Lung (tissue), 12 donors: Measurements from ENCODE around the gene KIF25. TPM values are rescaled to one million over a fixed set of nuclear protein-coding genes. Genes with fewer than 3 reads are reported as not detected.

Source experiments
- ATAC-seq: fragments of 200-7000 bp; cut with Tn5 transposase; one replicate; pipeline ENCODE4 v1.9.1; 2020; ENCODE audit warnings: moderate number of reproducible peaks; ENCODE audit not compliant: insufficient read depth, low FRiP score
- DNase-seq, 3 donors: peaks; one replicate each; pipeline ENCODE4 v3.0.0-alpha.2; 2013 to 2017
- H3K27ac ChIP-seq, 2 donors: one replicate each; pipeline ENCODE4 v1.5.1; 2013; ENCODE audit warnings: mild to moderate bottlenecking in 2 of 2, moderate library complexity in 2 of 2, control low read depth in 1 of 2, inconsistent platforms in 1 of 2, low read depth in 1 of 2, low read length in 1 of 2
- H3K27me3 ChIP-seq, 3 donors: one replicate each; pipeline ENCODE4 v1.5.1; 2013; ENCODE audit warnings: low read length in 2 of 3; ENCODE audit not compliant: control insufficient read depth in 3 of 3, insufficient read depth in 3 of 3
- H3K36me3 ChIP-seq, 4 donors: one replicate each; pipeline ENCODE4 v1.5.1; 2013; ENCODE audit warnings: low read length in 4 of 4, mild to moderate bottlenecking in 1 of 4, moderate library complexity in 1 of 4; ENCODE audit not compliant: control insufficient read depth in 4 of 4, insufficient read depth in 4 of 4
- H3K4me1 ChIP-seq, 5 donors: one replicate each; pipeline ENCODE4 v1.5.1; 2013; ENCODE audit warnings: low read length in 5 of 5, mild to moderate bottlenecking in 2 of 5, moderate library complexity in 1 of 5; ENCODE audit not compliant: control insufficient read depth in 5 of 5, insufficient read depth in 5 of 5
- H3K4me3 ChIP-seq: one replicate; pipeline ENCODE4 v1.5.1; 2013; ENCODE audit warnings: mild to moderate bottlenecking, control low read depth, moderate library complexity
- H3K9ac ChIP-seq, 2 donors: one replicate each; pipeline ENCODE4 v1.5.1; 2013; ENCODE audit warnings: low read length in 2 of 2, control low read depth in 1 of 2; ENCODE audit not compliant: insufficient read depth in 1 of 2
- H3K9me3 ChIP-seq, 4 donors: one replicate each; pipeline ENCODE4 v1.5.1; 2013; ENCODE audit warnings: low read length in 3 of 4, mild to moderate bottlenecking in 1 of 4, moderate library complexity in 1 of 4; ENCODE audit not compliant: control insufficient read depth in 4 of 4, insufficient read depth in 3 of 4
- CTCF ChIP-seq: IDR thresholded peaks from 2 replicates; pipeline ENCODE4 v1.5.1; 2012; ENCODE audit warnings: mild to moderate bottlenecking; ENCODE audit errors: control extremely low read depth, extremely low read depth
- WGBS, 2 donors: extraction: QIAGEN DNeasy Blood & Tissue Kit; methylation state at CpG; one replicate each; pipeline ENCODE4 v1.1.7; 2013; 5-methylcytosine and 5-hydroxymethylcytosine counted together
- polyA plus RNA-seq, 2 donors: library from polyadenylated mRNA; stranded (reverse); fragments of 200-250 nt; gene quantifications; one replicate each; pipeline ENCODE4 v1.2.1, GENCODE V29; 2013
- total RNA-seq, 2 donors: library from RNA; depleted of rRNA in 1 of 2; stranded (reverse); fragments of >200 nt in 1 of 2; gene quantifications; one replicate each; pipeline ENCODE4 v1.2.1, GENCODE V29; 2014 to 2021
- donor health status: control.
- donor health status: control.
- donor health status: Bipolar disorder and iron deficiency.
- donor health status: healthy.
- donor health status: DM: yes; HTN: yes; CAD: no.

KIF25 gene
- total and polyA plus RNA-seq, 4 donors = 0.24 to 5.3 (median 0.53) TPM

GRCh38 chr6:168087436-168088160 lies 90.1 kb downstream of the KIF25 start:
- ATAC-seq = no peak
- 87% methylated on average over 25 of the region's 25 CpGs for WGBS, 2 donors
- H3K9ac ChIP-seq = peak overlapping the region in 1 of 2 donors; percentile 49

GRCh38 chr6:168088161-168089053 lies 90.9 kb downstream of the KIF25 start:
- H3K27ac ChIP-seq = no peak overlapping the region

More at GRCh38 chr6:168087436-168088160, 90.1 kb downstream of the KIF25 start:
- H3K36me3 ChIP-seq = peaks cover 0 to 5% (median 0%) of the 10 kb centered on the region in 4 donors
- TF ChIP-seq CTCF = no peak
- no peak overlapping the region for H3K27ac ChIP-seq
- peaks cover 0 to 20% (median 9%) of the 10 kb centered on the region in 5 donors for H3K4me1 ChIP-seq
- DNase-seq = no peak
- no peak overlapping the region for H3K4me3 ChIP-seq
- no peaks in the 10 kb centered on the region for H3K27me3 ChIP-seq
- H3K9me3 ChIP-seq = peaks cover 0 to 7% (median 0%) of the 10 kb centered on the region in 4 donors

More at GRCh38 chr6:168088161-168089053, 90.9 kb downstream of the KIF25 start:
- peak overlapping the region in 1 of 2 donors; percentile 49 for H3K9ac ChIP-seq
- H3K4me1 ChIP-seq = peaks cover 0 to 20% (median 7%) of the 10 kb centered on the region in 5 donors
- ATAC-seq (no peak), DNase-seq (peak; percentile 92 to 95 (median 95))
- H3K4me3 ChIP-seq = no peak overlapping the region
- WGBS, 2 donors = 67 to 78% methylated on average over 20 of the region's 20 CpGs
- TF ChIP-seq CTCF = no peak
- peaks cover 0 to 8% (median 0%) of the 10 kb centered on the region in 4 donors for H3K9me3 ChIP-seq
- no peaks in the 10 kb centered on the region for H3K27me3 ChIP-seq
- peaks cover 0 to 5% (median 0%) of the 10 kb centered on the region in 4 donors for H3K36me3 ChIP-seq
